Measurements from ENCODE around the gene LRRK2.

- no peak for TF ChIP-seq CTCF (IDR thresholded peaks at IDR 0.05 in 4 of 5, conservative IDR thresholded peaks at IDR 0.05 in 1 of 5)
- TF ChIP-seq POLR2A (IDR thresholded peaks at IDR 0.05) = no peak
Observed at GRCh38 chr12:40226705-40227104, 1.9 kb downstream of the LRRK2 start.

Measured in gastrocnemius medialis (tissue), 4 donors.